Upper lobe of left lung (tissue), 6 donors: Measurements from ENCODE around the gene CAMK2G. TPM values are rescaled to one million over a fixed set of nuclear protein-coding genes. Genes with fewer than 3 reads are reported as not detected.

ENCODE experiments used
- ATAC-seq, 2 donors: fragments of 200-7000 bp; cut with Tn5 transposase; one replicate each; pipeline ENCODE4 v1.9.1; 2022; ENCODE audit warnings: mild to moderate bottlenecking in 2 of 2, moderate library complexity in 2 of 2; ENCODE audit not compliant: low FRiP score in 2 of 2
- DNase-seq, 2 donors: peaks; one replicate each; pipeline ENCODE4 v3.0.0-alpha.2; 2019 to 2020
- H3K27ac ChIP-seq, 4 donors: fragments of 200-600 bp; sonication (generic); one replicate each; pipeline ENCODE4 v1.5.1; 2016 to 2019
- H3K27me3 ChIP-seq, 4 donors: fragments of 200-600 bp; sonication (generic); one replicate each; pipeline ENCODE4 v1.5.1; 2017 to 2019
- H3K36me3 ChIP-seq, 4 donors: fragments of 200-600 bp; sonication (generic); one replicate each; pipeline ENCODE4 v1.5.1; 2016 to 2019
- H3K4me1 ChIP-seq, 4 donors: fragments of 200-600 bp; sonication (generic); one replicate each; pipeline ENCODE4 v1.5.1; 2018 to 2019
- H3K4me3 ChIP-seq, 4 donors: fragments of 200-600 bp; sonication (generic); one replicate each; pipeline ENCODE4 v1.5.1; 2017 to 2019; ENCODE audit warnings: mild to moderate bottlenecking in 2 of 4, moderate library complexity in 1 of 4
- H3K9me3 ChIP-seq, 4 donors: fragments of 200-600 bp; sonication (generic); one replicate each; pipeline ENCODE4 v1.5.1; 2018 to 2019
- CTCF ChIP-seq, 6 experiments: fragments of 450-650 bp in 4 of 6; fragments of 200-600 bp in 2 of 6; sonication (generic) in 2 of 6; IDR thresholded peaks; one replicate each; pipeline ENCODE4 v1.5.1; 2016 to 2019; ENCODE audit warnings: antibody characterized with exemption in 6 of 6
- EP300 ChIP-seq, 4 donors: sonication (generic); formaldehyde crosslinking; IDR thresholded peaks; one replicate each; pipeline ENCODE4 v1.5.1; 2017; ENCODE audit warnings: antibody characterized with exemption in 4 of 4, control low read depth in 2 of 4
- POLR2A ChIP-seq, 4 donors: fragments of 450-650 bp; IDR thresholded peaks; one replicate each; pipeline ENCODE4 v1.5.1; 2016 to 2017; ENCODE audit warnings: antibody characterized with exemption in 4 of 4, mild to moderate bottlenecking in 2 of 4
- POLR2AphosphoS5 ChIP-seq, 2 donors: sonication (generic); formaldehyde crosslinking; IDR thresholded peaks; one replicate each; pipeline ENCODE4 v1.5.1; 2017; ENCODE audit warnings: antibody characterized with exemption in 2 of 2
- WGBS, 2 donors: methylation state at CpG; one replicate each; pipeline ENCODE4 v1.1.5; 2017 to 2018; 5-methylcytosine and 5-hydroxymethylcytosine counted together
- small RNA-seq, 4 donors: library from RNA; depleted of rRNA; stranded (forward); fragments of <200 nt; gene quantifications; one replicate each; pipeline ENCODE3, GENCODE V24; 2016
- total RNA-seq, 6 donors: library from RNA; depleted of rRNA in 4 of 6; stranded (reverse); fragments of >200 nt in 4 of 6; gene quantifications; one replicate each; pipeline versions ENCODE4 v1.1.0 to v1.2.1, GENCODE V29; 2016 to 2021
- donor health status: DM: no; HTN: no; CAD: no; lungs with moderate emphysema.
- donor health status: DM: no; HTN: yes; CAD: no; lungs with severe emphysema.

The CAMK2G gene
- total RNA-seq, 6 donors from 2014 or later, result 25.7 to 52.3 (median 43.0) TPM

- Histone ChIP-seq H3K36me3 (peaks cover 50 to 72% (median 67%) of the 10 kb centered on the region in 4 donors), H3K9me3 (no peaks in the 10 kb centered on the region), H3K4me1 (peaks cover 15 to 22% (median 18%) of the 10 kb centered on the region in 4 donors), H3K27me3 (no peaks in the 10 kb centered on the region), H3K4me3 (no peak overlapping the region), H3K27ac (no peak overlapping the region)
- WGBS, 2 donors, result 98% methylated on average over 4 to 5 of the region's 5 CpGs
- TF ChIP-seq CTCF (IDR thresholded peaks at IDR 0.05) (no peak), POLR2AphosphoS5 (IDR thresholded peaks at IDR 0.05) (no peak), EP300 (IDR thresholded peaks at IDR 0.05) (no peak), POLR2A (IDR thresholded peaks at IDR 0.05) (no peak)
- DNase-seq (no peak), ATAC-seq (no peak)
Observed at GRCh38 chr10:73769396-73769795, 105.0 kb downstream of the CAMK2G start.

- no peak for DNase-seq
- TF ChIP-seq POLR2AphosphoS5 (IDR thresholded peaks at IDR 0.05) (no peak), EP300 (IDR thresholded peaks at IDR 0.05) (no peak)
- Histone ChIP-seq H3K4me1 (peaks cover 10 to 17% (median 12%) of the 10 kb centered on the region in 4 donors), H3K36me3 (peaks cover 56 to 76% (median 71%) of the 10 kb centered on the region in 4 donors), H3K4me3 (no peak overlapping the region), H3K27me3 (no peaks in the 10 kb centered on the region), H3K9me3 (no peaks in the 10 kb centered on the region), H3K27ac (no peak overlapping the region)
- 86 to 87% methylated on average over 11 of the region's 11 CpGs for WGBS, 2 donors
- no peak for ATAC-seq
Observed at GRCh38 chr10:73768881-73769280, 105.5 kb downstream of the CAMK2G start.

GRCh38 chr10:73765066-73765465 is 109.3 kb downstream of the CAMK2G start:
- Histone ChIP-seq H3K9me3 (no peaks in the 10 kb centered on the region), H3K4me1 (peaks cover 1 to 9% (median 3%) of the 10 kb centered on the region in 4 donors), H3K27ac (no peak overlapping the region), H3K4me3 (no peak overlapping the region), H3K36me3 (peaks cover 63 to 100% (median 97%) of the 10 kb centered on the region in 4 donors), H3K27me3 (no peaks in the 10 kb centered on the region)
- ATAC-seq (no peak), DNase-seq (no peak)
- WGBS, 2 donors, result 91 to 92% methylated on average over 6 of the region's 6 CpGs
- TF ChIP-seq POLR2AphosphoS5 (IDR thresholded peaks at IDR 0.05) (no peak), CTCF (IDR thresholded peaks at IDR 0.05) (no peak), POLR2A (IDR thresholded peaks at IDR 0.05) (no peak), EP300 (IDR thresholded peaks at IDR 0.05) (no peak)

GRCh38 chr10:73763343-73763742 is 111.0 kb downstream of the CAMK2G start:
- 41 to 76% methylated on average over 2 of the region's 2 CpGs for WGBS, 2 donors

GRCh38 chr10:73762915-73763314 is 111.4 kb downstream of the CAMK2G start:
- peaks cover 3 to 16% (median 12%) of the 10 kb centered on the region in 4 donors for H3K4me1 ChIP-seq
- H3K36me3 ChIP-seq, result peaks cover 49 to 92% (median 85%) of the 10 kb centered on the region in 4 donors
- no peak overlapping the region for H3K27ac ChIP-seq
- H3K9me3 ChIP-seq, result no peaks in the 10 kb centered on the region
- TF ChIP-seq POLR2AphosphoS5 (IDR thresholded peaks at IDR 0.05) (no peak), POLR2A (IDR thresholded peaks at IDR 0.05) (no peak), CTCF (IDR thresholded peaks at IDR 0.05) (no peak), EP300 (IDR thresholded peaks at IDR 0.05) (no peak)
- ATAC-seq, result no peak
- WGBS, 2 donors, result 76 to 81% methylated on average over 2 of the region's 2 CpGs
- DNase-seq, result no peak
- no peaks in the 10 kb centered on the region for H3K27me3 ChIP-seq
- H3K4me3 ChIP-seq, result no peak overlapping the region

More at GRCh38 chr10:73763343-73763742, 111.0 kb downstream of the CAMK2G start:
- TF ChIP-seq EP300 (IDR thresholded peaks at IDR 0.05) (no peak), CTCF (IDR thresholded peaks at IDR 0.05) (no peak), POLR2A (IDR thresholded peaks at IDR 0.05) (no peak), POLR2AphosphoS5 (IDR thresholded peaks at IDR 0.05) (no peak)
- H3K4me1 ChIP-seq, result peaks cover 3 to 16% (median 10%) of the 10 kb centered on the region in 4 donors
- ATAC-seq (no peak), DNase-seq (no peak)
- H3K9me3 ChIP-seq, result no peaks in the 10 kb centered on the region
- H3K36me3 ChIP-seq, result peaks cover 49 to 97% (median 87%) of the 10 kb centered on the region in 4 donors
- H3K27ac ChIP-seq, result no peak overlapping the region
- no peak overlapping the region for H3K4me3 ChIP-seq
- no peaks in the 10 kb centered on the region for H3K27me3 ChIP-seq

Small RNAs within 50 kb of the gene (small RNA-seq; reads per million reads assigned to genes)
- 0 reads per million in 4 donors for gene AC022400.9
- 0 reads per million in 4 donors for gene ZSWIM8-AS1

Other genes with a start within 250 kb of the CAMK2G start
- 1 to 10 TPM in 2 of 6 donors, under 1 TPM in 1, not detected in 3; 0.46 to 3.5 (median 2.6) TPM for gene MYOZ1, start 233.1 kb downstream of the CAMK2G start, total RNA-seq
- under 1 TPM in 3 of 6 donors, not detected in 3; 0.54 to 0.84 (median 0.78) TPM for gene SYNPO2L, start 218.5 kb downstream of the CAMK2G start, total RNA-seq
- gene AGAP5, start 176.4 kb downstream of the CAMK2G start, total RNA-seq, result 10 to 100 TPM in 3 of 6 donors, 1 to 10 TPM in 3; 6.6 to 25.1 (median 8.7) TPM
- gene SEC24C, start 130.2 kb downstream of the CAMK2G start, total RNA-seq, result 10 to 100 TPM; 55.1 to 84.0 (median 65.0) TPM
- gene CHCHD1, start 92.5 kb downstream of the CAMK2G start, total RNA-seq, result 10 to 100 TPM; 16.8 to 34.9 (median 19.4) TPM
- gene ZSWIM8, start 88.9 kb downstream of the CAMK2G start, total RNA-seq, result 100 to 1,000 TPM in 4 of 6 donors, 10 to 100 TPM in 2; 54.9 to 202 (median 109) TPM
- 10 to 100 TPM; 26.4 to 92.2 (median 38.3) TPM for gene NDST2, start 63.0 kb downstream of the CAMK2G start, total RNA-seq
- 10 to 100 TPM in 3 of 6 donors, 1 to 10 TPM in 3; 8.2 to 38.8 (median 12.4) TPM for gene PLAU, start 36.6 kb upstream of the CAMK2G start, total RNA-seq
- gene VCL, start 123.6 kb upstream of the CAMK2G start, total RNA-seq, result 100 to 1,000 TPM in 5 of 6 donors, 10 to 100 TPM in 1; 76.5 to 214 (median 133) TPM